Skeletal muscle satellite cell (primary cell): ENCODE results near the gene TBC1D5.

Experiments used
- H3K27me3 ChIP-seq: 2 replicates; pipeline ENCODE4 v1.7.0; 2013; ENCODE audit warnings: low read length; ENCODE audit not compliant: control insufficient read depth, insufficient read depth
- H3K36me3 ChIP-seq: 2 replicates; pipeline ENCODE4 v1.7.0; 2013; ENCODE audit warnings: mild to moderate bottlenecking, control low read depth, low read length; ENCODE audit not compliant: insufficient read depth
- H3K4me1 ChIP-seq: 2 replicates; pipeline ENCODE4 v1.7.0; 2013; ENCODE audit warnings: low read length; ENCODE audit not compliant: control insufficient read depth, insufficient read depth
- H3K4me2 ChIP-seq: 2 replicates; pipeline ENCODE4 v1.7.0; 2013; ENCODE audit warnings: mild to moderate bottlenecking, low read length
- H3K4me3 ChIP-seq: 2 replicates; pipeline ENCODE4 v1.7.0; 2013; ENCODE audit warnings: low read length
- H3K9ac ChIP-seq: 2 replicates; pipeline ENCODE4 v1.7.0; 2013; ENCODE audit warnings: mild to moderate bottlenecking, low read depth, low read length, moderate library complexity
- H3K9me3 ChIP-seq: replicated peaks from 2 replicates; pipeline ENCODE4 v1.7.0; 2013; ENCODE audit warnings: mild to moderate bottlenecking, control low read depth, low read length

Gene TBC1D5

DNA sequence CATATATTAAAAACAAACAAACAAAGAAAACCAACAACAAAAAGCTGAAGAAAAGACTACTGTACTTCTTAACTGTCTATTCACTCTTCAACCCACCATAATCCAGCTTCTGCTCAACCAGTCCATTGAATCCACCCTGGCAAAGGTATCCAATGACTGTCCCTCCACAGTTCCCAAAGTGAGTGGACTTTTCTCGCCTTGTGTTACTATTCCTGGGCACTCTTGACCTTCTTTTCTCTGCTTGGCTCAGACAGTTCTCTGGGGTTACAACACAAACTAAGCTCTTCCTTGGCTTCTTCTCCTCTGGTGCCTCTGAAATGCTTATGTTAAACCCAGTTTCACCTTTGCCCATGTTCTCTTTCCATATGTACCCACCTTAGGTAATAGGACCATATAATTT is 437.5 kb downstream of the TBC1D5 start:
- Histone ChIP-seq H3K4me2 (no peak overlapping the region), H3K4me1 (peaks cover 6% of the 10 kb centered on the region), H3K9ac (no peak overlapping the region), H3K4me3 (no peak overlapping the region), H3K9me3 (no peaks in the 10 kb centered on the region), H3K27me3 (no peaks in the 10 kb centered on the region), H3K36me3 (no peaks in the 10 kb centered on the region)

DNA sequence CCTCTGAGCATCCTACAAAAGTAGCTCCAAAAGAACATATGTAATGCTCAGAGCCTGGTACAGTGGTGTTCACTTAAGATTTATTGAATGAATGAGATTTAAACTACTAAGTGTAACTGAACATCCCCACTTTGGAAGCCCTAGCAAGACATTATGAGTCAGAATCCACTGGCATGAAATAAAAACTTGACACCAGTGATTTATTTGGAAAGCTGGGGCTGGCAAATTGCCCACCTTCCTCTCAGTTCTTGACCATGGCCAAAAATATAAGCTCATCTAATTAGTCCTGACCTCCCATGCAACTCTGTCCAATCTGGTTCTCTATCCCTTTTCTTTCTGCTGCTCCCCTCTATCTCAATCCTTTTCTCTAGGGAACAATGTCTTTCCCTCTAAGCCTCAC is 439.7 kb downstream of the TBC1D5 start:
- Histone ChIP-seq H3K4me3 (no peak overlapping the region), H3K27me3 (no peaks in the 10 kb centered on the region), H3K9me3 (no peaks in the 10 kb centered on the region), H3K4me2 (no peak overlapping the region), H3K4me1 (peaks cover 6% of the 10 kb centered on the region), H3K36me3 (no peaks in the 10 kb centered on the region), H3K9ac (no peak overlapping the region)

DNA sequence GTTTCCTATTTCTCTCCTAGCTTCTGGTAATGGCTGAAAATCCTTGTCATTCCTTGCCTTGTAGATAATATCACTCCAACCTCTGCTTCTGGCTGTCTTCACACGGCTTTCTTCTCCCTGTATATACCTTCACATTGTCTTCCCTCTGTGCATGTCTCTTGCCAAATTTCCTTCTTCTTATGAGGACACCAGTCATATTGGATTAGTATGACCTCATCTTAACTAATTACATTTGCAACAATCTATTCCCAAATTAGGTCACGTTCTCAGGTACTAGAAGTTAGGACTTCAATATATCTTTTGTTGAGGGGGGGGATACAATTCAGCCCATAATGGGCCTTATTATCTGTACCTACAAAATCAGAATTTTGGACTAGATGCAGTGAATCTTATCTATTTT is 440.3 kb downstream of the TBC1D5 start:
- Histone ChIP-seq H3K4me3 (no peak overlapping the region), H3K4me2 (no peak overlapping the region), H3K4me1 (peaks cover 6% of the 10 kb centered on the region), H3K27me3 (no peaks in the 10 kb centered on the region), H3K9ac (no peak overlapping the region), H3K9me3 (no peaks in the 10 kb centered on the region), H3K36me3 (no peaks in the 10 kb centered on the region)

DNA sequence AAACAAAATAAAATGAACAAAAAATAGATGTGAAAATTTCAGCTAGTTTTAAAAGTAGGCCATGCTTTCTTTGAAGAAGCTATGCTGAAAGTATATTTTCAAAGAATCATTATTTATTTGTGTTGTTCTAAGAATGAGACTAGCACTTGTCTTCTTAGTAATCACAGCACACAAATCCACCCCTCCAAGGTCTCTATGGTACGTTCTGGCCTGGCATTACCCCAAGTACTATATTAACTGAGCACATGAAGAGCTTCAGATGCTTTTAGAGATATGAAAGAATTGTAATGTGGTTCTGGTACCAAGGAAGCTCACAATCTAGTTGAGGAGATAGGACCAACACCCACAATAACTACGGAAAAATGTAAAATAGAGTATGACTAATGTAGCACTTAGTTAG is 441.2 kb downstream of the TBC1D5 start:
- Histone ChIP-seq H3K4me1 (peaks cover 6% of the 10 kb centered on the region), H3K9me3 (no peaks in the 10 kb centered on the region)

DNA sequence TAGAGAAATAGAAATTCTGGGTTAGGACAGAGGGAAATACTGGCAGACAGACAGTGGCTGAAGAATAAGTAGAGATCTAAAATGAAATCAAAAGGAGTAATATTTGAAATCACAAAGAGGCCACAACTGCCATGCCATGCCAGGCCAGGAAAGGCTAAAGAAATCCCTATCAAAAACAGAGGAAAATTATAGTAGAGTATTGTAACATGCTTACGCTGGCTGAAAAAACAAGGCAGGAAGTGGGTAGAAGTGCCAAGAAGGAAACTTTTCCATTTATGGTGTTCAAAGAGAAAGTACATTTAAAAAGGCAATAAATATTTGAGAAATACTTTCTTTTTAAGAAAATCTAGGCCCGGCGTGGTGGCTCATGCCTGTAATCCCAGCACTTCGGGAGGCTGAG is 442.0 kb downstream of the TBC1D5 start:
- Histone ChIP-seq H3K27me3 (no peaks in the 10 kb centered on the region), H3K4me3 (no peak overlapping the region), H3K4me1 (peaks cover 6% of the 10 kb centered on the region), H3K9me3 (no peaks in the 10 kb centered on the region), H3K9ac (no peak overlapping the region), H3K36me3 (no peaks in the 10 kb centered on the region), H3K4me2 (no peak overlapping the region)

More for the DNA sequence above, 441.2 kb downstream of the TBC1D5 start:
- H3K4me3 ChIP-seq, result no peak overlapping the region
- no peak overlapping the region for H3K9ac ChIP-seq
- no peaks in the 10 kb centered on the region for H3K36me3 ChIP-seq
- H3K27me3 ChIP-seq, result no peaks in the 10 kb centered on the region
- no peak overlapping the region for H3K4me2 ChIP-seq

DNA sequence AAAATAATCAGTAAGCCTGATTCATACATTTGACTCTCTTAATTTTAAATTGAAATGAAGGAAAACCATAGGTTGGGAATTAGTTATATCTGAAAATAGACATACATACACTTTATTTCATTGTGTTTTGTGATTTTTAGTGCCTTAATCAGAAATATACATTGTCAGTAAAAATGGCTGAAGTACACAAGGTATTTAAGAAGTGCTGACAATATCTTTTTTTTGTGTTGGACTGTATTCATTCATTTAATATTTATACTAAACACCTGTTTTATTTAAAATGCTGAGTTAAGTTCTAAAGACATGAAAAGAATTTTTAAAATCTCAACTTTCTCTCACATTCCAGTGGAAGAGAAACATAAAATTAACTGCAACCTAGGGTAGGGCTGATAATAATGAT is 444.4 kb downstream of the TBC1D5 start:
- H3K9me3 ChIP-seq, result no peaks in the 10 kb centered on the region
- H3K4me2 ChIP-seq, result no peak overlapping the region
- no peak overlapping the region for H3K4me3 ChIP-seq
- no peak overlapping the region for H3K9ac ChIP-seq
- no peaks in the 10 kb centered on the region for H3K36me3 ChIP-seq
- H3K4me1 ChIP-seq, result peaks cover 6% of the 10 kb centered on the region
- no peaks in the 10 kb centered on the region for H3K27me3 ChIP-seq

DNA sequence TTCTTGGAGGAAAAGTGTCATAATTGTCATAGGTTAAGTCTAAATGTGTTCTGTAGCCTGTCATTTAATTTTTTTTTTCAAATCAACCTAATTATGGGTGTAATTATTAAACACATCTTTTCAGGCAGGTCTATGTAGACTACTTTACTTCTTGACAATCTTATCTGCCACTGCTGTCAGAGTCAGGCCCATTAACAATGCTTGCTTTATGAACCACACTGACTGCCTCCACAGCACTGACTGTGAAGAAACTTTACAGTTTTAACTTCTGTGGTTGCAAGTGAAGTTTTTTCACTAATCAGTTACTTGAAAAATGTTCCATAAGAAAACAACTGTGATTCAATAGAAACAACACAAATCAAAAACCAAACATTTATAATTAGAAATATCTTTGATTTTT is 449.9 kb downstream of the TBC1D5 start:
- Histone ChIP-seq H3K27me3 (no peaks in the 10 kb centered on the region), H3K4me2 (no peak overlapping the region), H3K4me1 (peaks cover 5% of the 10 kb centered on the region), H3K9me3 (no peaks in the 10 kb centered on the region), H3K36me3 (peaks cover 4% of the 10 kb centered on the region), H3K9ac (no peak overlapping the region), H3K4me3 (no peak overlapping the region)

DNA sequence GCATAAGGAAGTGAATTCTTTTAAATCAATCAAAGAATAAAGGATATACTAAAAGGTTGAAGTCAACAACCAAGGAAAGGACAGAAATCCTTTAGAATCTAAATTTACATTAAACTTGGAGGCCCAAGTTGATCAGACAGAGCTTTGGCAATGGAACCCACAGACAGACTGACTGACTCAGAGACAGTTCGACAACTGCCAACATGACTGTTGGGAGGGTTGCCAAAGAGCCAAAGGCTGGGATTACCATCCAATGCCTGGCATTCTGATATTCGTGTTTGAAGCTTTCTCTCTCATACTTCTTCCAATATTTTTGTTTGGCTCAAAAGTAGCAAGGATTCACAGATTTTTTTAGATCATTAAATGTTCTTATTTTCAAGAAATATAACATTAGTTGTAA is 451.5 kb downstream of the TBC1D5 start:
- Histone ChIP-seq H3K9me3 (no peaks in the 10 kb centered on the region), H3K4me1 (peaks cover 5% of the 10 kb centered on the region), H3K4me3 (no peak overlapping the region), H3K36me3 (peaks cover 4% of the 10 kb centered on the region), H3K4me2 (no peak overlapping the region), H3K27me3 (no peaks in the 10 kb centered on the region), H3K9ac (no peak overlapping the region)

DNA sequence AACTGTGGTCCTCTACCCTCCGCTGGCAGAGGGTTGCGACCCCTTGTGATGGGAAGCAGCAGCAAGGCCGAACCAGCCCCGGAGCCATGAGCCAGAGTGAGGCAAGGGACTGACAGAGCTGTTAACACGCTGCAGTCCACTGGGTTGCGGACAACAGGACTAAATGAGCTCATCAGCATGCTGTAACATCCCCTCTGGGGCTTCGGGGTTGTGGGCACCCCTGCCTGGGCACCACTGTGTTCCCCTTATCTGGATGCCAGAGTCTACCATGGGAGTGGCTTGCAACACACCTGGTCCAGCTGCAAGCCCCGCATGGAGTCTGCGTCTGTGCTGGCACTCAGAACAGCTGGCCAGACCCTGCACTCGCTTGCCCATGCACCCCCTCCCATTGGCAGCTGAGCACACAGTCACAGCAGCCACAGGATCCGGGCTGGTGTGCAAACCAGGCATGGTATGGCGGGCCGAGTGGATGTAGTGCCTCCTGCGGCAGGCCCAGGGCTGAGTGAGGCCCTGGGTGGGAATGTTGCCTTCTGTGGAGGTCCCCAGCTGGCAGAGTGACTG is 453.5 kb downstream of the TBC1D5 start:
- no peak overlapping the region for H3K4me3 ChIP-seq
- H3K27me3 ChIP-seq, result no peaks in the 10 kb centered on the region
- peaks cover 5% of the 10 kb centered on the region for H3K4me1 ChIP-seq
- no peaks in the 10 kb centered on the region for H3K9me3 ChIP-seq
- H3K9ac ChIP-seq, result no peak overlapping the region
- H3K4me2 ChIP-seq, result no peak overlapping the region
- peaks cover 4% of the 10 kb centered on the region for H3K36me3 ChIP-seq

DNA sequence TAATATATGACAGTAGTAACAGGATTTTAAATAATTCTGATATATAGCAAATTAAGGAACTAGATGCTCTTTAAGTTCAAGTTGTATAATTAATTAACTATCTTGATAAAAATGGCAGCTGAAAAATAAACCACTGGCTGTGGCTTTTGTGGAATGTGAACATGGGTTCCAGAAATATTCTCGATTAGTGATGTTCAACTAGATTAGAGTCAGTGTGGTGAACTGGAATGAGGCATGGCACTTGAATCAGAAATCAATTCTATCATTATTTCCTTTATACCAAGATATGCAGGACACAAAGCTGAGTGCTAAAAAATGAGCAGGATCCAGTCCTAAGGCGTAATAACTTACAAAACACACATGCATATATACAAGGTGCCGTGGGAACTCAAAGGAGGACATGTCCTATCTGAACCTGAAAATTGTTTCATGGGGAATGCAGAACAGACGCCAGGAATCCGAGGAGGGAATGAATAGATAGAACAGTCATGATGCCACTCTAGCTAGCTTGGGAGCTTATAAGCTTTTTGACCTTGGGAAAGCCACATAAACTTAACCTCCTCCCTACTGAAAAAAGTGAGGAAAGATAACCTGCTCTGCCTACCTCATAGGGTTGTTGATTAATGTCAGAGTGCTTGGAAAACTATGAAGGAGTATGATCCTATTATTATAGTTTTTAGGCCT is 455.3 kb downstream of the TBC1D5 start:
- no peak overlapping the region for H3K9ac ChIP-seq
- H3K4me3 ChIP-seq, result no peak overlapping the region
- no peaks in the 10 kb centered on the region for H3K27me3 ChIP-seq
- no peak overlapping the region for H3K4me2 ChIP-seq
- H3K9me3 ChIP-seq, result no peaks in the 10 kb centered on the region
- H3K4me1 ChIP-seq, result peaks cover 5% of the 10 kb centered on the region
- H3K36me3 ChIP-seq, result peaks cover 4% of the 10 kb centered on the region

DNA sequence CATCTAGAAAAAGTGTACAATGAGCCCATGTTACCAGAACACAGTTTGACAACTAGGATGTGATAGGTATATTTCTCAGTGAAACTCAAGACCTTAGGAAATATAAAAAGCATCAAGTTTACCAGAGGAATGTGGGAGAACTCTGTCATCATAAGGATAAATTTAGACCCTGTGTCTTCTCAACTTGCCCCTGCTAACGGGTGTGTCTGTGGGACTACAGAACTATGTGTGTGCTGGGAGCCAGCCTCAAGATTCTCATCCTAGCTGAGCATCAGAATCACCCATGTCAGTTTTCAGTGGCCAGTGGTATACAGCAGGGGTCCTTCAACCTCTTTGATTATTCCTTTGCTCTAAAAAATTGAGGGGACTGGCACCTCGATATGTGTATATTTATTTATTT is 464.4 kb downstream of the TBC1D5 start:
- Histone ChIP-seq H3K27me3 (no peaks in the 10 kb centered on the region), H3K4me1 (no peaks in the 10 kb centered on the region), H3K9me3 (no peaks in the 10 kb centered on the region)

DNA sequence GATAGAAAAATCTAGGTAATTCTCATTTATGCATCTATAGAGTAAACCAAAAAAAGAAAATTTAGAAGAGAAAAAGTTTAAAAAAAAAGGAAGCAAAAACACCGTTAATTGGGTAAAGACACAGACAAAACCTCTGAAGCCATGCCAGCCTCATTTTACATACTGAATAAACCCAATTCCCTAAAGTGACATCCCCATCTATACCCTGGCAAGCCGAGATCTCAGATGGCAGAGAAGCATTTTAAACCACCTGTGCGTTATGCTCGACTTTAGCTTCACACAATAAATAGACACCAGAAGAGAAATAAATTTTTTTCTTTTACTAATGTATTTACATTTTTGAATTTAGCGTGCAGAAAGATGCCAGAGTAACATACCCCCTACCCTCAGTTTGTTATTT is 475.6 kb downstream of the TBC1D5 start:
- H3K4me2 ChIP-seq, result no peak overlapping the region
- H3K27me3 ChIP-seq, result no peaks in the 10 kb centered on the region
- H3K4me1 ChIP-seq, result no peaks in the 10 kb centered on the region
- no peak overlapping the region for H3K9ac ChIP-seq
- no peak overlapping the region for H3K4me3 ChIP-seq
- H3K36me3 ChIP-seq, result no peaks in the 10 kb centered on the region
- H3K9me3 ChIP-seq, result no peaks in the 10 kb centered on the region

More for the DNA sequence above, 464.4 kb downstream of the TBC1D5 start:
- Histone ChIP-seq H3K9ac (no peak overlapping the region), H3K4me3 (no peak overlapping the region), H3K4me2 (no peak overlapping the region), H3K36me3 (no peaks in the 10 kb centered on the region)
